HG03025 (cell line): Measurements from ENCODE around the gene FANCE.
"Not testable (repeated sequence)": the region's sequence is repeated elsewhere in the genome, so short reads cannot be mapped to it uniquely, and the experiment has no call there.

Experiments
- ATAC-seq: cut with Tn5 transposase; IDR thresholded peaks from one replicate; pipeline ENCODE4 v1.9.1; 2021; ENCODE audit warnings: mild to moderate bottlenecking, moderate library complexity; ENCODE audit not compliant: unreplicated experiment, low FRiP score

FANCE gene

DNA sequence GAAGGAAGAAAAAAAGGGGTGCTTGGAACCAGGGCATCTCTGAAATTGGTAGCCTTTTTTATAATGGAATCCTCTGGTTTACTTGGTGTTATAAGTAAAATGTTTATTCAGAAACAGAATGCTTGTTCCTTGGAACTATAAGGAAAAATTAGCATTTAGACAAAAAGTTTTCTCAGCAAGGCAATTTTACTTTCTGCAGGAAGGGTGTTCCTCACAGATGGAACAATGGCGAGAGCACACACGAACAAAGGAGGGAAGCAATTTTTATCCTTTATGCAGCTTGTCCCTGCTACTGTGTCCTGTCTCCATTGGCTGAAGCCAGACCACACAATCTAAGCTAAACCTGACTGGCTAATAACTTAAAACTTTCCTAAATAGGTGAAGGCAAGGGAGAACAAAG lies 22.7 kb upstream of the FANCE start:
- no peak for ATAC-seq

GRCh38 chr6:35432291-35432690 lies 19.8 kb upstream of the FANCE start:
- no peak for ATAC-seq

GRCh38 chr6:35432702-35433101 lies 19.4 kb upstream of the FANCE start:
- not testable (repeated sequence) for ATAC-seq

DNA sequence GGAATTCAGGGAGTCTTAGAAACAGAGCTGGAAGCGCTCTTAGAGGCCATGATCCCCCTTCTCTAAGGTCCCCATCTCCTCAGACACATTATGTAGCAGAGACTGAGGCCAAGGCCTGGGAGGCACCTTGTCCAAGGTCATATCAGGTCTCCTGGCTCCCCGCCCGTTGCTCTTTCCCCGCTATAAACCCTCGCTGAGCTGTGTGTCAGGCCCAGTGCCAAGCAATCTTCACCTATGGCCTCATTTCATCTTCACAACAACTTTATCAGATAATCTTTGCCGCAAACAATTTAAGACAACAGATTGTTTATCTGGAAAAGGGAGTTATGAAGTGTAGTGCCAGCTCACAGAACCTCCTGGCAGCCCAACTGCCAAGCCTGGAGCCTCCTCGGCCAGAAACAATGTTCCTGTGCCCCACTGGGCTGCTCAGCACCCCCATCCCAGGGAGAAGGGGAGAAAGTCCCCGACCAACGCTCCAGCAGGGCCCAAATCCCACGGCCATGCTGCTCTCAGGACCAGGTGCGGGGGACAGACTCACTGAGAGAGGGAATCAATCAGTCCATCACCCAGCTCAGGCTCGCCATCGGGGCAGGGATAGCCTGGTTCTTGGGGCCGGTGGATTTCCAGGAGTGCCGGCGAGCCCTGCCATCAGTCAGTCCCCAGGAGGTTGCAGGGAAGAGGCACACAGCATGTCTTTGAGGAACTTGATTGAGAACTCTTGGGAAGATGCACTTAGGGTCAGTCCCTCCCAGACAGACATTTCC lies 16.9 kb upstream of the FANCE start:
- no peak for ATAC-seq

- no peak for ATAC-seq
Measured at GRCh38 chr6:35436071-35436857, 15.9 kb upstream of the FANCE start.

DNA sequence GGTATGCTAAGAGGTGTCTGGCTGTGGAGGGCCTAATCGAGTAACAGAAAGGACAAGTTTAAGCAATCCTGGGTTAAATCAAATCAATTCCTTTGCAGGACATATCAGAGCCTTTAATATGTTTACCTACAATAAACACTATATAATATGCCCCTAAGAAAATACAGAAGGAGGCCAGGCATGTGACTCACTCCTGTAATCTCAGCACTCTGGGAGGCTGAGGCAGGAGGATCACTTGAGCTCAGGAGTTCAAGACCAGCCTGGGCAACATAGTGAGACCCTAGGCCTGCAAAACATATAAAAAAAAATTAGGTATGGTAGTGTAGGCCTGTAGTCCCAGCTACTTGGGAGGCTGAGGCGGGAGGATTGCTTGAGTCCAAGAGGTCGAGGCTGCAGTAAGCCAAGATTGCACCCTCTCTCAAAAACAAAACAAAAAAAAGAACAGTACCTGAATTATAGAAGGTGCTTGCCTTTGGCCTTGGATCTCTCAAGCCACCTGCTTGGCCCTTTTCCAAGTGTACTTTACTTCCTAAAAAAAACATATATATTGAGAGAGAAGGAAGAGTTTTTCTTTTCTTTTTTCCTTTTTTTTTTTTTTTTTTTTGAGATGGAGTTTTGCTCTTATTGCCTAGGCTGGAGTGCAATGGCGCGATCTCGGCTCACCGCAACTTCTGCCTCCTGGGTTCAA lies 13.6 kb upstream of the FANCE start:
- not testable (repeated sequence) for ATAC-seq

DNA sequence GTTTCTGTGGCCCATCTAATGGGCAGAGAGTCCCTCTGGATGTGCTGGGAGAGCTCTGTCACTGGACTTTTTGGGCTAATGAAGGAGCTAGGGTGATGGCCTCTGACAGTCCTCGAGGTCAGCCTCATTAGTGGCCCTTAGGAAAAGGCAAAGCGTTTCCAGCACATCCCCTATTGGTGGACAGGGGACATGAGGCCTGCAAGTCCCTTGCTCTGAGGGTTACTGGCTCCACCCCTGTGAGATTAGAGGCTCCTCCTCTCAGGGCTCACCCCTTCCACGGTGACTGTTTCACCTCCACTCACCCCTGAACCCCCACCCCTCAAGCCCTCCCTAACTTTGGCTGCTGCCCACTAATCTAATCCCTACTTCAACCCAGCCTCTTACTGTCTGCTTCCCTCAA lies 12.8 kb upstream of the FANCE start:
- ATAC-seq, result no peak

DNA sequence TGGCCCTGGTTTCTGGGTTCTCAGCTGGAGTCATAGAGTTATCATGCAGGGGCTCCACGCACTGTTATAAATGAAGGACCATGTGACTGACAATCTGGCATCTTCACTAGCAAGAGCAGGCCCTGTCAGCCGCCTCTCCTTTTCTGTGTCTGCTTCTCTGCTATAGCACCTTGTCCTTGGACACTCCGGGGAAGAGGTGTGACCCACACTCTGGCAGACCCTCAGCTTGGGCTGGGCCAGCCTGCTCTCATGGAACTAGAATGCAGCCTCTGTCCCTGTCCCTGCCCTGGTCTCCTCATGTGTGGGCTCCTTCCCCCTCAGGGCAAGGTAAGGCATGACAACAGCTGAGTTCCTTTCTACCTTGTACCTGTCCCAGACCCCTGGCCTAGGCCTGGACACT lies 10.9 kb upstream of the FANCE start:
- ATAC-seq, result no peak

DNA sequence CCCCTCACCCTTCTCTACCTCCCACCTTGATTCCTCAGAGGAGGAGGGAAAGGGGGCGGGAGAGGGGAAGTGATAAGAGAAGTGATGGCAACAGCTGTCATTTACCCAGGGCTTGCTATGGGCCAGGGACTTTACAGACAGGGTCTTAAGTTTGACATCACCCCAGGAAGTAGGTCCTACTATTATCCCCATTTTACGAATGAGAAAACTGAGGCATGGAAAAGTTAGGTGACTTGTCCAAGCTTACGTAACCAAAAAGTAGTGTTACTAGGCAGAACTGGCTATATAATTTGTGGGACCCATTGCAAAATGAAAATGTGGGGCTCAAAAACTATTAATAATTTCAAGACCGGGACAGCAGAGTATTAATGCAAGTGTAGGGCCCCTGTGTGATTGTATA lies 10.5 kb upstream of the FANCE start:
- no peak for ATAC-seq

DNA sequence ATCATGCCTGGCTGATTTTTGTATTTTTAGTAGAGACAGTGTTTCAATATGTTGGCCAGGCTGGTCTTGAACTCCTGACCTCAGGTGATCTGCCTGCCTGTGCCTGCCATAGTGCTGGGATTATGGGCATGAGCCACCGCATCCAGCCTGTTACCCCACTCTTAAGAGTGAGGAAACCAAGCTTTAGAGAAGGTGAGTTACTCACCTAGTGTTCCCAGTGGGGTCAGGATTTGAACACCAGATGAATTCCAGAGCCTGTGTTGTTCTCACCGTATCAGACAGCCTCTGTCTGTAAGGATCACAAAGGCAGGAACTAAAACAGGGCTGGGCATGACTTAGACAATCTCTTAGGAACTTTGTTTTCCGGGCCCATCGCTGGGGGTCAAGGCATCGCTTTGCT lies 9.4 kb upstream of the FANCE start:
- ATAC-seq, result no peak

DNA sequence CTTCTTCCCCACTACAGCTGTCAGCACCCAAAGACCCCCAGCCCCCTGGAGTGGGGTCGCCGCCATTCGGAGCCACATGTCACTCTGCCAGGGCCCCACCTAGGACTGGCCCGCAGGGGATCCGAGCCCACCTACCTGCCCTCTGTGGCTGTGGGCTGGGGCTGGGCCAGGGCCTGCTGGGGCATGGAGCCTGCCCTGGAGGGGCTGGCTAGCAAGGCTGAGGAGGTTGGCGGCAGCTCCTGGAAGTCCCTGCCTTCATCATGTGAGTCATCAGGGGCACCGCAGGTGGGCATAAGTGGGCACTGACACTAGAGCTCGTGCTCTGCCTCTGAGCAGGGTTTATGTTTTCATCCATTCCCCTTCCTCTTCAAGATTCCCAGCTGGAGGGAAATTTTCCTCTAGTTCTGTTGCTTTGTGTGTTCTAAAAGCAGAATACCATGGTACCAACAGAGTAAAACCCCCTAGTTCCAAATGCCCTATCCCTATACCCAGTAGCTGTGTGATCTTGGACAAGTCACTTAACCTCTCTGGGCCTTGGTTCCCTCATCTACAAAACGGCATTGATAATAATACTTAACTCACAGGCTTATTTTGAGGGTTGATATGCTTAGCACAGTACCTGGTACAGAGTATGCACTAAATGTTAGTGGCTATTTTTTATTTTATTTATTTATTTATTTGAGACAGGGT lies 8.7 kb upstream of the FANCE start:
- ATAC-seq, result no peak

- ATAC-seq, result no peak
Measured at GRCh38 chr6:35445691-35446090, 6.4 kb upstream of the FANCE start.

DNA sequence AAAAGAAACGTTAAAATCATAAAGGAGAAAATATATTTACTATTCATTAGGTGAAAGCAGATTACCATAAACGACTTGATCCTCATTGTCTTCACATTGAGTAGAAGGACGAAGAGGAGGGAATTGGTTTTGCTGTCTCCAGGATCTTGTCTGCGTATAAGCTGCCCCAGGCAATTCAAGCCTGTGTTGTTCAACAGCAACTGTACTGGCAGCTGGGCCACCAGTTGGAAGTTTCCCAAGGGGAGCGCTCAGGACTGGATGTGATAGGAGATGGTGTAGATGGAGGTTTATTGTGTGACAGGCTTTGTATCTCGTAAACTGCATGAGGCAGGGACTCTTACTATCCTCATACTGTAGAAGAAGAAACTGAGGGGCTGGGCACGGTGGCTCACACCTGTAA lies 3.9 kb upstream of the FANCE start:
- no peak for ATAC-seq

DNA sequence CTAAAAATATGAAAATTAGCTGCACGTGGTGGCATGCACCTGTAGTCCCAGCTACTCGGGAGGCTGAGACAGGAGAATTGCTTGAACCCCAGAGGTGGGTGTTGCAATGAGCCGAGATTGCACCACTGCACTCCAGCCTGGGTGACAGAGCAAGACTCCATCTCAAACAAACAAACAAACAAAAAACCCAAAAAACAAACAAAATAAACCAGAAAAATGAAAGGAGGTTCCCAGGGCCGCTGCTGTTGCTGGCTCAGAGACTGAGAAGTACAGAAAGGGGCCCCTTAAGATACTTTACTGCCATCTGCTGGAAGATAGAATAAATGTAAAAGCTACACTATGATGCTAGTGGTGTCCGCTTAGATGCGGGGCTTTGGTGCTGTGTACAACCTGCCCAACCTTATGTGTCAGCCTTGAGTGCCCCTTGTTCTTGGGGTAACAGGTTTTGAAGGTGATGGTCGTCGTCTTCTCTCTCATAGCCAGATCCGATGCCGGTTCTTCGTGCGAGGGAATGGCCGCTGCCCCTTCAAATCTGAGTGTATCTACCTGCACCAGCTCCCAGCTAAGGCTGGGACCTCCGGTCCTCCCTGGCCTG lies 2.8 kb upstream of the FANCE start:
- ATAC-seq, result no peak

GRCh38 chr6:35451354-35452182 lies 570 bp upstream of the FANCE start:
- ATAC-seq, result no peak

DNA sequence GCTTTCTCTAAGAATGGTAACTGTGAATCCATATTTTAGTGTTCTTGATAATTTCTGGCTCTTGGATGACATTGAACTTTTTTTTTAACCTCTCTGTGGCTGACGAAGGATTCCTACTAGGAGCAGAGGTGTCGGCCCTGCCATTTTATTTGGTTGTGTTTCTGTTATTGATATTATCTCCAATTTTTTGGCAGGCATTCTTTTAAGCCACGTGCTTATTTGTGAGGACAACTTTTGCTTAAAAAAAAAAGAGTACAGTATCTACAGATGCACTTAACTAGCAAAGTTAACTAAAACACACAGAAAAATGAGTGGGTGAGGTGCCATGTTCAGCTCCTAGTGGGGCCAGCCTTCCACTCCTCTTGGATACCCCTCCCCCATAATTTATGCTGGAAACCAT lies 1.1 kb downstream of the FANCE start:
- no peak for ATAC-seq

DNA sequence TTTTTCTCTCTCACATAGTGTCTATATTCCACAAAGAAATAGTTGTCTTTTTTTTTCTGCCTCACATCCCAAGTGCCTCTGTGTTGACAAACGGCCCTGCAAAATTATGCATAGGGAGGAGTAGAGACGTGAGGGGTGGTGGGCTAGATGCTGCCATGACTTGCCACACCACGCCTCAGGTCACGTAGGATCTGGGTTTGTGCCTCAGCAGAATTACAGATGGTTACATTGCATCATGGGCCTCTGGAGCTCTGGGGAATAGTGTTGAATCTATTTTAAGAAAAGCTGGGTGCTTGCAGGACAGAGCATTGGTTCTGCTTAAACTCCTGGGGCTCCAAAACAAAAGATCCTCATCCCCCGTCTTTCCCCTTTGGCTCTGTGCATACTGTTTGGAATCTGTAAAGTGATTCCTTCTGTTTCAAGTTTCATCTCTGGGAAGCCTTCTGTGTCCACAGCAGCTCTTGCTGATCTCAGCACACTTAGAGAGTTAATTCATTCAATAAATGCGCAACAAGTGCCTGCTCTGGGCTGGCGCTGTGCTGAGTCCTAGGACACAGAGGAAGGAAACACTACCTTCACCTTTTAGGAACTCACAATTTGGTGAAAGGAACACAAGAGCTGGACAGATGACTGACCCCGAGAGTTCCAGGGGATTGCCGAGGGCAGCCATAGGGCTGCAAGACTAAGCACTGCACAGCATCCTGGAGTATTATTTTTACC lies 2.4 kb downstream of the FANCE start:
- no peak for ATAC-seq

DNA sequence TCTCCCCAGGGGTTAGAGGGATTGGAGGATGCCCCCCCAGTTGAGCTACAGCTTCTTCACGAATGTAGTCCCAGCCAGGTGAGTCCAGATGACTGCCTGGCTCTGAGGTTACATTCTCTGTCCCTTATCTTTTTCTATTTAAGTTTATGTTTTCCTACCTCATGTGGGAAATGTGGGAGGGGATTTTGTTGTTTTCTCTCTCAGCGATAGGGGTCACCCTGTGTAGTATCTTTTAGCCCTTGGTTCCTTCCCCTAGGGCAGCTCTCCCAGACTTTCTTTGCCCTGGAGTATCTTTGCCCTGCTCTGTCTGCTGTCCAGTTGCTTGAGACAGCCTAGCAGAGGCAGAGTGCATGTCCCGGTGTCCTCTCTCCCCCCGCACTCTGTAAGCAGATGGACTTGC lies 5.8 kb downstream of the FANCE start:
- ATAC-seq, result no peak

DNA sequence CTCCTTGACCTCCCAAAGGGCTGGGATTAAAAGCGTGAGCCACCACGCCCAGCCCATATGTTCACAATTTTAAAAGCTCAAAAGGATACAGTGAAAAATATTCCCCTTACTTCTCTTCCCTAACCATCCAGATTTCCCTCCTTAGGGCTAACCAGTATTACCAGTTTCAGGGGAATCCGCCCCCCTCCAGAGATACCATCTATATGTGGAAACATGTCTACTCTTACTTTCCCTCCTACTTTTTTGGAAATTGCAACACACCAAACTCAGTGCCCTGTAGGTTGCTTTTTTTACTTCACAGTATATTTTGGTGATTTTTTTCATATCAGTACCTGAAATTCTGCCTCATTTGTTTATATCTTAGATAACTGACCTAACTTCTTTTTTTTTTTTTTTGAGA lies 9.1 kb downstream of the FANCE start:
- ATAC-seq, result no peak
